NCI-H82 treated with DMSO at 0.1 percent for 48 hours (cell line): ENCODE measurements around the gene C3orf20.
"Not testable (repeated sequence)": the region's sequence is repeated elsewhere in the genome, so short reads cannot be mapped to it uniquely, and the experiment has no call there.

Experiments
- DNase-seq: peaks from one replicate; lab custom pipeline; 2025; ENCODE audit not compliant: unreplicated experiment; lab: John Stamatoyannopoulos, UW

The C3orf20 gene

DNA sequence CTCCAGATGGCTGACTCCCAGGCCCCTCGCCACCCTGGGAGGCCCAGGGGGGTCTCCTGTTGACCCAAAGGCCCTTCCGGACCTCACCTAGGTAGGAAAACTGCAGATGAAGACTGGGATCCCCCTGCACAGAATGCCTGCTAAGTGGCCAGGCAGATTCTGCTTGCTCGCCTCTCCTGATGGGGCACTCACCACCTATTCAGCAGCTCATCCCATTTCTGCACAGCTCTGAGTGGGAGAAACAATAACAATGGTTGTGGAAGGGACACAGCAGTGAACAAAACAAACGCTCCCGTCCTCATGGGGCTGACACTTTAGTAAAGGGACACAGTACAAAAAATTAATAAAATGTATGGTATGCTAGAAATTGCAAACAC is 118.9 kb downstream of the C3orf20 start:
- no peak for DNase-seq

DNA sequence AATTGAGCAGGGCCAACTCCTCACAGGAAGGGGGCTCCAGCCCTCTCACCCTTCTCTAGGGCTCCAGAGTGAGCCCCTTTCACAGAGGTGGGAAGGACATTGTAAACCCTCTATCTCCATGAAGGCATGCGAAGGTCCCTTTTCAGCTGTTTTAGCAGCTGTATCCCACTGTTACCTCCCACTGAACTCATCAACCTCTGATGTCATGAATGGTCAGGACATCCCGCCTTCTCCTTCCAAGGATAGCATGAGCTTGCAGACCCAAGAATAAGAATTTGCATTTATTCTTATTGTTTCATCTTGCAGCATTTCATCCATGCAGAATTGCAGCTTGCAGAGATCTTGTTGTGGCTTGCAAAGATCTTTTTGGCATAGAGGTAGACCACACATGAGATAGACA is 119.5 kb downstream of the C3orf20 start:
- no peak for DNase-seq

- DNase-seq, result no peak
Observed at GRCh38 chr3:14795996-14796395, 121.1 kb downstream of the C3orf20 start.

GRCh38 chr3:14796403-14797077 is 121.6 kb downstream of the C3orf20 start:
- no peak for DNase-seq

GRCh38 chr3:14797731-14798130 is 122.8 kb downstream of the C3orf20 start:
- DNase-seq, result no peak

GRCh38 chr3:14798231-14798630 is 123.3 kb downstream of the C3orf20 start:
- no peak for DNase-seq

GRCh38 chr3:14799146-14799545 is 124.2 kb downstream of the C3orf20 start:
- no peak for DNase-seq

- DNase-seq, result no peak
Observed at GRCh38 chr3:14801031-14801430, 126.1 kb downstream of the C3orf20 start.

GRCh38 chr3:14801668-14802380 is 126.9 kb downstream of the C3orf20 start:
- no peak for DNase-seq

DNA sequence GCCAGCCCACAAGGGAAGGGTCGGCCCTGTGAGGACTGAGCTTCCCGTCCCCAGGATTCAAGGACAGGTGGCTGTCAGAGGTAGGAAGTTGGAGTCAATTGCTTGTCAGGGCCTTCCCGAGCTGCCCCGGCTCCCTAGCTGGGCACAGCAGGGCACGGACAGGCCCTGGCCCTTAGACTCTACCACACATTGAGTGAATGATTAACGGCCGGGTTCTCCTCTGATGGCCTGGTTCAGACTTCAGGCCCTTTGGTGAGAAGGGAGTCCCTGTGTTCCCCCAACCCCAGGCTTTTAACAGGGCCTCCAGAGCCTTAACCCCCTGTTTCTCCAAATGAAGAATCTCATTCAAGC is 127.4 kb downstream of the C3orf20 start:
- no peak for DNase-seq

GRCh38 chr3:14803101-14803980 is 128.4 kb downstream of the C3orf20 start:
- DNase-seq, result no peak

DNA sequence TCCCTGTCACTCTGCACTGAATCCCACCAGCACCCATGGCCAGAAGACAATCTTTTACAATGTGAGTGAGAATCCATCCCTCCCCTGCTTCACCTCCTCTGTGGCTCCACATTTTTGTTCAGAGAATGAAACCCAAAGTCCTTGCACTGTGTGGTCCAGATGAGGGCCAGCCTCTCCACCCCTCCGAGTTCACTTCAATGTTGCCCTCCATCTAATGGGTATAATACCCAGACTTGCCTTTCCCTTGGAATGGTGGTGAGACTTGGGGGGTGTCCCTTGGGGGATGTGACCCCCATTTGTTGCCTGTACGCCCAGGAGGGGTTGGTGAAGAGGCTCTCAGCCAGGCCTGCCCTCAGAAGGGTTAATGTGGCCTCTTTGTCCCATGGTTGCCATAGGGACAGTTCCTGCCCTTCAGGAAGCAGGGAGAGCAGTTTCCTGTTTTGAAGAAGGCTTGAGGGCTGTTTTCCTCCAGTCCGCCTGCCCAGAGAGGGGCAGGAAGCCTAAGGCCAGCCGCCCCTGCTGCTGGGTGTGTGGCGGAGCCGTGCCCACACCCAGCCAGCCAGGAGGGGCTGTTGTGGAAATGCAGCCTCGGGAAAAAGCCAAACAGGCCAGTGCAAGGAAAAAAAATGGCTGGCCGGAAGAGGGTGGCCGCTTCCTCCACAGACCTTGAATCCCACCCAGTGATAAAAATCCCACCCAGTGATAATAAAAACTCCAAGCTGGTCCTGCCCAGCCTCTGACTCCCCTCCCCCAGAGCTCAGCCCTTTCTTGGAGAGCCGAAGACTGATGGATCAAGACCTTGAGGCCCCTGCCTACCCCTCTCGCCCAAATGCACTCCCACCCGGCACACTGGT is 129.3 kb downstream of the C3orf20 start:
- DNase-seq, result no peak

DNA sequence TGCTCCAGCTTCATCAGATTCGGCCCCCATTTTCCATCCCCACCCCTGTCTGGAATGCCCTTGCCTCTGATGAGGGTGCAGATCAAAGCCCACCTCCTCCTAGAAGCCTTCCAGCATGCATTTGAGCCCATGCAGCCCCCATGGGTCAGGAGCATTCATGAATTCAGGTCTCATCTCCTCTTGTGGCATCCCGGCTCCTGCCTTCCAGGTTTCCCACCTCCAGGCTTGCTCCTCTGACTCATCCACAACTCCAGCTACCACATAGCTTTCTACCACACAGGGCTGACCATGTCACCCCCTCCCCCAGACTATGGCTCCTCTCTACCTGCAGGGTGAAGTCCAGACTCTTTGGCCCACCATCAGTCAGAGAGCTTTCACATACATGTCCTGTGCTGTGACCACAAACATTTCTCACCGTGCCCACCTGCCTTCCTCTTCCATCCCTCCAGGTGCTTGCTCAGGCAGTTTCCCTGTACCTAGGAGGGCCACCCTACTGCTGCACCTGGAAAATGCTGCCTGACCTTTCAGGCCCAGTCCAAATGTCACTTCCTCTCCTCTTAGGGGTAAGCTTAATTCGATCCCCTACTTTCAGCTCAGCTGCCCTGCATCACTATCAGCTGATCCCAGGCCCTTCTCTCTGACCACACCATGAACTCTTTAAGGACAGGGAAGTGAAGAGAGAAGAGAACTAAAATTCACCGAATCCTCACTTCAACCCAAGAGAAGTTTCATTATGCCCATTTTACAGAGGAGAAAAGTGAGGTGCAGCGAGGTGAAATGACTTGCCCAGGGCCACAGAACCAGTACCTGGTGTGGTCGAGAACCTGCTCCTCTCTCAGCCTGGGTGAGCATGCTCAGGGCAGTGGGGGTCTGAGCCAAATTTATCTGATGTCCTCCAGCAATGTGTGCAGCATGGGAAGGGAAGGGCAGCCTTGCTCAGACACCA is 130.2 kb downstream of the C3orf20 start:
- no peak for DNase-seq

DNA sequence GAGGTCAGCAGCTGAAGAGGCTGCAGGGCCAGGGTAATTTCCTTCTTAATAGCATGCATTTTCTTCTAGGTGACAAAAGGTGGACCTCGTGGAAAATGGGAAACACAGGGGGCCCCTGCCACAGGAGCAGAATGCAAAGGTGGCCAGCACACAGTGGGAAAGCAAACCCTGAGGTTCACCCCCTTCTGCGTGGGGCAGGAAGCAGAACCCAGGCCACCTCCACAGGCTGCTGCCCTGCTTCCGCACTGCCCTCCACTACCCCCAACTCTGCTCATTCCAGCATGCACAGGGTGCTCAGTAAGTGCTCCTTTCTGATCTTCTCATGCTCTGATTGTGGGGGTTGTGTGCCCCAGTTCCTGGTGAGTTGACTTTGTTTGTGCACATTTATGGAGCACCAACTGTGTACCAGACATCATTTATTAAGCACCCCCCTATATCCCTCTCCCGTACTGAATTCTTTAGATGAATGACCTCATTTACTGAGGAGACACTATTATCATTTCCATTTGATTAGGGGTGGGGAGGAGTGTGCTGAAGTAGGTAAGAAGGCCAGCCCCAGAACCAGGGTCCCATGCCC is 131.1 kb downstream of the C3orf20 start:
- DNase-seq, result no peak

GRCh38 chr3:14806641-14807263 is 131.8 kb downstream of the C3orf20 start:
- no peak for DNase-seq

DNA sequence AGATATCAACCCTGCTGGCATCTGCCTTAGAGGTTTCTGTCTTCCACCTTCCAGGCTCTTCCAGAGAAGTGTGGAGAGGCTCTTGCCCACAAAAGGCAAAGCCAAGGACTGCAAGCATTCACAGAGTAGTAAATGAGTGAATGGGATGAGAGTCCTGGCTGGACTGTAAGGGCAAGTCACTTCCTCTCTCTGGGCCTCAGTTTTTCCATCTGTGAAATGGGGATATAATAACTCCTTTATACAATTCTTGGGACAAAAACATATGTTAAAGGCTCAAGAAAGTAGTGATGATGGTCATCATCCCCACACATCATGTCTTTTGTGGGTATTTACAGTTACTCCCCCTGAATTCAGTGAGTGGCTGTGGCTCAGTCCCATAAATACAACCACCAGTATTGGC is 133.1 kb downstream of the C3orf20 start:
- no peak for DNase-seq

- no peak for DNase-seq
Observed at GRCh38 chr3:14808502-14809266, 133.7 kb downstream of the C3orf20 start.

GRCh38 chr3:14809611-14810010 is 134.7 kb downstream of the C3orf20 start:
- DNase-seq, result not testable (repeated sequence)
